Large intestine (tissue), 3 donors: ENCODE results near the gene RANGRF. TPM values are rescaled to one million over a fixed set of nuclear protein-coding genes. Genes with fewer than 3 reads are reported as not detected.

Experiments
- DNase-seq, 2 donors: peaks; one replicate each; pipeline versions ENCODE4 v3.0.0 to v3.0.0-alpha.2; 2013
- H3K27ac ChIP-seq: one replicate; pipeline ENCODE4 v1.5.1; 2013; ENCODE audit warnings: low read length
- H3K27me3 ChIP-seq: 2 replicates; pipeline ENCODE4 v1.6.1; 2013; ENCODE audit warnings: low read length; ENCODE audit not compliant: control insufficient read depth, insufficient read depth
- H3K36me3 ChIP-seq: 2 replicates; pipeline ENCODE4 v1.6.1; 2013; ENCODE audit warnings: low read length; ENCODE audit not compliant: control insufficient read depth, insufficient read depth
- H3K4me1 ChIP-seq: one replicate; pipeline ENCODE4 v1.6.1; 2013; ENCODE audit warnings: low read length; ENCODE audit not compliant: control insufficient read depth, insufficient read depth
- H3K4me3 ChIP-seq: one replicate; pipeline ENCODE4 v1.5.1; 2013; ENCODE audit warnings: low read length
- H3K9me3 ChIP-seq: one replicate; pipeline ENCODE4 v1.6.1; 2013; ENCODE audit warnings: mild to moderate bottlenecking, low read depth, low read length, moderate library complexity; ENCODE audit not compliant: control insufficient read depth
- WGBS: methylation state at CpG from one replicate; pipeline ENCODE4 v1.1.5; 2013; ENCODE audit warnings: low lambda C conversion rate; ENCODE audit not compliant: insufficient coverage; 5-methylcytosine and 5-hydroxymethylcytosine counted together
- polyA plus RNA-seq: library from polyadenylated mRNA; unstranded; fragments of 120-200 nt; gene quantifications from one replicate; pipeline ENCODE4 v1.2.1, GENCODE V29; 2013

Gene RANGRF
- polyA plus RNA-seq, 1 donor = 25.9 TPM

GRCh38 chr17:8290043-8290442 is 1.6 kb downstream of the RANGRF start:
- no CpG with 5 or more reads among the region's 3 CpGs for WGBS

GRCh38 chr17:8292639-8293395 is 4.3 kb downstream of the RANGRF start:
- peaks cover 14% of the 10 kb centered on the region for H3K4me1 ChIP-seq
- no CpG with 5 or more reads among the region's 5 CpGs for WGBS
- H3K27ac ChIP-seq = no peak overlapping the region
- no peak for DNase-seq
- no peaks in the 10 kb centered on the region for H3K9me3 ChIP-seq
- H3K4me3 ChIP-seq = no peak overlapping the region
- no peaks in the 10 kb centered on the region for H3K27me3 ChIP-seq
- no peaks in the 10 kb centered on the region for H3K36me3 ChIP-seq

More at GRCh38 chr17:8290043-8290442, 1.6 kb downstream of the RANGRF start:
- DNase-seq = no peak
- Histone ChIP-seq H3K4me1 (peaks cover 14% of the 10 kb centered on the region), H3K9me3 (no peaks in the 10 kb centered on the region), H3K4me3 (no peak overlapping the region), H3K36me3 (no peaks in the 10 kb centered on the region), H3K27me3 (no peaks in the 10 kb centered on the region), H3K27ac (no peak overlapping the region)

GRCh38 chr17:8294361-8294760 is 5.9 kb downstream of the RANGRF start:
- no peak overlapping the region for H3K27ac ChIP-seq
- no peaks in the 10 kb centered on the region for H3K36me3 ChIP-seq
- no peaks in the 10 kb centered on the region for H3K9me3 ChIP-seq
- no CpG with 5 or more reads among the region's 9 CpGs for WGBS
- H3K27me3 ChIP-seq = no peaks in the 10 kb centered on the region
- no peak overlapping the region for H3K4me3 ChIP-seq
- H3K4me1 ChIP-seq = peaks cover 8% of the 10 kb centered on the region
- no peak for DNase-seq

- H3K27me3 ChIP-seq = no peaks in the 10 kb centered on the region
Observed at GRCh38 chr17:8294814-8295316, 6.4 kb downstream of the RANGRF start.

GRCh38 chr17:8300226-8300625 is 11.8 kb downstream of the RANGRF start:
- no peak overlapping the region for H3K27ac ChIP-seq
- no peaks in the 10 kb centered on the region for H3K27me3 ChIP-seq
- no peaks in the 10 kb centered on the region for H3K36me3 ChIP-seq
- H3K4me3 ChIP-seq = no peak overlapping the region
- WGBS = 67% methylated on average over 3 of the region's 3 CpGs
- H3K4me1 ChIP-seq = no peaks in the 10 kb centered on the region
- DNase-seq = no peak
- H3K9me3 ChIP-seq = no peaks in the 10 kb centered on the region

More at GRCh38 chr17:8294814-8295316, 6.4 kb downstream of the RANGRF start:
- Histone ChIP-seq H3K4me3 (peak overlapping the region; percentile 65), H3K36me3 (no peaks in the 10 kb centered on the region), H3K4me1 (peaks cover 4% of the 10 kb centered on the region), H3K9me3 (no peaks in the 10 kb centered on the region), H3K27ac (peak overlapping the region; percentile 80)
- 0% methylated on average over 2 of the region's 15 CpGs for WGBS
- DNase-seq = no peak

GRCh38 chr17:8300627-8301242 is 12.3 kb downstream of the RANGRF start:
- no peaks in the 10 kb centered on the region for H3K27me3 ChIP-seq
- no peaks in the 10 kb centered on the region for H3K36me3 ChIP-seq
- no CpG with 5 or more reads among the region's 8 CpGs for WGBS
- H3K27ac ChIP-seq = no peak overlapping the region
- peak; percentile 49 to 67 for DNase-seq
- no peaks in the 10 kb centered on the region for H3K4me1 ChIP-seq
- no peaks in the 10 kb centered on the region for H3K9me3 ChIP-seq
- no peak overlapping the region for H3K4me3 ChIP-seq

- Histone ChIP-seq H3K9me3 (no peaks in the 10 kb centered on the region), H3K4me1 (peaks cover 6% of the 10 kb centered on the region), H3K36me3 (no peaks in the 10 kb centered on the region), H3K27ac (no peak overlapping the region), H3K4me3 (no peak overlapping the region), H3K27me3 (peaks cover 55% of the 10 kb centered on the region)
- no peak for DNase-seq
- no CpG with 5 or more reads among the region's 10 CpGs for WGBS
Observed at GRCh38 chr17:8310601-8311123, 22.2 kb downstream of the RANGRF start.

GRCh38 chr17:8311131-8311790 is 22.8 kb downstream of the RANGRF start:
- Histone ChIP-seq H3K27me3 (peaks cover 61% of the 10 kb centered on the region), H3K4me1 (peaks cover 6% of the 10 kb centered on the region), H3K27ac (no peak overlapping the region), H3K4me3 (no peak overlapping the region), H3K36me3 (no peaks in the 10 kb centered on the region), H3K9me3 (no peaks in the 10 kb centered on the region)
- 80% methylated on average over 2 of the region's 25 CpGs for WGBS
- no peak for DNase-seq

- Histone ChIP-seq H3K27ac (no peak overlapping the region), H3K4me1 (peaks cover 6% of the 10 kb centered on the region), H3K4me3 (no peak overlapping the region), H3K36me3 (no peaks in the 10 kb centered on the region), H3K27me3 (peaks cover 70% of the 10 kb centered on the region), H3K9me3 (no peaks in the 10 kb centered on the region)
- DNase-seq = no peak
- no CpG with 5 or more reads among the region's 13 CpGs for WGBS
Observed at GRCh38 chr17:8312251-8312650, 23.8 kb downstream of the RANGRF start.
